Limb (tissue), 2 donors: ENCODE data around the gene DECR2.

Experiments used
- DNase-seq, 2 donors: peaks; one replicate each; pipeline ENCODE4 v3.0.0-alpha.2; 2016; ENCODE audit errors: extremely low spot score in 2 of 2

DECR2 gene

GRCh38 chr16:441447-441846 lies 39.8 kb downstream of the DECR2 start:
- no peak for DNase-seq

- no peak for DNase-seq
Observed at GRCh38 chr16:442976-443375, 41.3 kb downstream of the DECR2 start.

GRCh38 chr16:444027-444426 lies 42.3 kb downstream of the DECR2 start:
- no peak for DNase-seq

GRCh38 chr16:445566-445965 lies 43.9 kb downstream of the DECR2 start:
- DNase-seq, result no peak

- DNase-seq, result no peak
Observed at GRCh38 chr16:450385-450784, 48.7 kb downstream of the DECR2 start.

GRCh38 chr16:450785-451512 lies 49.3 kb downstream of the DECR2 start:
- no peak for DNase-seq

GRCh38 chr16:454397-454940 lies 52.8 kb downstream of the DECR2 start:
- no peak for DNase-seq

- no peak for DNase-seq
Observed at GRCh38 chr16:455453-455852, 53.8 kb downstream of the DECR2 start.

- DNase-seq, result peak in 1 of 2 donors; percentile 36
Observed at GRCh38 chr16:456891-457483, 55.3 kb downstream of the DECR2 start.

- DNase-seq, result peak; percentile 37 to 45
Observed at GRCh38 chr16:457732-458400, 56.2 kb downstream of the DECR2 start.

- no peak for DNase-seq
Observed at GRCh38 chr16:459761-460160, 58.1 kb downstream of the DECR2 start.

- DNase-seq, result no peak
Observed at GRCh38 chr16:460787-461186, 59.1 kb downstream of the DECR2 start.
